Mammary epithelial cell (primary cell): Measurements from ENCODE around the gene UBXN10.

Experiments
- CTCF ChIP-seq, 2 donors: IDR thresholded peaks in 1 of 2; conservative IDR thresholded peaks in 1 of 2; 2 replicates each; pipeline ENCODE4 v1.5.1; 2011 to 2012; ENCODE audit warnings: inconsistent platforms in 2 of 2, low read length in 2 of 2, mild to moderate bottlenecking in 2 of 2, control low read depth in 1 of 2, low read depth in 1 of 2; ENCODE audit not compliant: insufficient read depth in 1 of 2; ENCODE audit errors: extremely low read depth in 1 of 2
- EZH2 ChIP-seq: IDR thresholded peaks from 2 replicates; pipeline ENCODE4 v1.6.1; 2012; ENCODE audit warnings: low read length, inconsistent platforms, borderline replicate concordance

GRCh38 chr1:20197329-20197791 is 11.5 kb downstream of the UBXN10 start:
- no peak for TF ChIP-seq EZH2
- no peak for TF ChIP-seq CTCF (conservative IDR thresholded peaks at IDR 0.05 in 1 of 2, IDR thresholded peaks at IDR 0.05 in 1 of 2; ENCODE audit: extremely low read depth in 1 of 2, insufficient read depth in 1 of 2, low read depth in 1 of 2, low read length in 2 of 2)
